ENCODE measurements around the gene MAST2.

DNA sequence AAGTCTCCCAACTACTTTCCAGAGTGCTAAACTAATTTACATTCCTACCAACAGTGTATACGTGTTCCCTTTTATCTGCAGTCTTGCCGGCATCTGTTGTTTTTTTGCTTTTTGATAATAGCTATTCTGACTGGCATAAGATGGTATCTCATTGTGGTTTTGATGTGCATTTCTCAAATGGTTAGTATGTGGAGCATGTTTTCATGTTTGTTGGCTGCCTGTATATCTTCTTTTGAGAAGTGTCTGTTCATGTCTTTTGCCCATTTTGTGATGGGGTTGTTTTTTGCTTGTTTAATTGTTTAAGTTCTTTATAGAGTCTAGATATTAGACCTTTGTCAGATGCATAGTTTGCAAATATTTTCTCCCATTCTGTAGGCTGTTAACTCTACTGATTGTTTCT lies 46.6 kb downstream of the MAST2 start:
- TF ChIP-seq CTCF (IDR thresholded peaks at IDR 0.05) (no peak), POLR2AphosphoS5 (IDR thresholded peaks at IDR 0.05) (no peak), POLR2A (IDR thresholded peaks at IDR 0.05) (no peak)

Data from breast epithelium (tissue), 3 donors.